HG02943 (cell line): ENCODE data around the gene POLD2.

Experiments used
- ATAC-seq: cut with Tn5 transposase; IDR thresholded peaks from one replicate; pipeline ENCODE4 v1.9.1; 2021; ENCODE audit warnings: mild to moderate bottlenecking, low read depth, moderate library complexity; ENCODE audit not compliant: unreplicated experiment

The POLD2 gene

DNA sequence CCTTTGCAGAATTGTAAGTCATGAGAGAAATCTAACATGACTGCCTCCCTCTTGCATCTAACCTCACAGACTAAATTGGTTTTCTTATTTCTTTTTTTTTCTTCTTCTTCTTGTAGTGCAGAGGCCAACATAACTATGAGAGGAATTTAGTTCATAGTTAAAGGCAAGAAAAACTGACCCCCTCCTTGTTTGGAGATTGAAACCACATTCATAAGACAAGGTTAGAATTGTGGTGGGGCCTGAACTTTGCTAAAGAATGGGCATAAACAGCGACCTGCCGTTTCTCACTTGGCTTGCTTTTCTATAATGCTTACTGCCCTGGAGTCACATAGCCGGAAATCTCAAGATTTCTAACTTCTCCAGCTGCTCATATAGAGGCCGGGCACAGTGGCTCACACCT, 38.6 kb downstream of the POLD2 start:
- ATAC-seq: no peak

DNA sequence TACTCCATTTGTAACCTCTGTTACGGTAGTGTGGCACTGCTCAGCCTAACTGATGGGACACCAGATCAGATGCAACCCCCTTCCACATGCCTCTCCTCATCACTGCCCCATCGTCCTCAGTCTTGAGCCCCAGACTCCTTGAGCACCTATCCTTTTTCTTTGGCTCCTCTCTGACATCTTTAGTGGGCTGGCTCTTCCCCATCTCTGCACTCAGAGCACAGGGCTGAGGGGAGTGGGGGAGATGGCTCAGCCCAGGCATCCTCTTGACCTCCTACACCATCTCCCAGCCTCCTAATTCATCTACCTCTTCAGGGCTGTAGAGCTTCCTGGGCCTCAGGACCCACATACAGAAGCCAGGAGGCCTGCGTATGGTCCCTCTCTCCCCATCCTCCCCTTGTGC, 39.6 kb downstream of the POLD2 start:
- ATAC-seq: no peak

- peak; percentile 85 for ATAC-seq
Measured at GRCh38 chr7:44082541-44083207, 40.7 kb downstream of the POLD2 start.

GRCh38 chr7:44081266-44081748, 42.0 kb downstream of the POLD2 start:
- no peak for ATAC-seq

DNA sequence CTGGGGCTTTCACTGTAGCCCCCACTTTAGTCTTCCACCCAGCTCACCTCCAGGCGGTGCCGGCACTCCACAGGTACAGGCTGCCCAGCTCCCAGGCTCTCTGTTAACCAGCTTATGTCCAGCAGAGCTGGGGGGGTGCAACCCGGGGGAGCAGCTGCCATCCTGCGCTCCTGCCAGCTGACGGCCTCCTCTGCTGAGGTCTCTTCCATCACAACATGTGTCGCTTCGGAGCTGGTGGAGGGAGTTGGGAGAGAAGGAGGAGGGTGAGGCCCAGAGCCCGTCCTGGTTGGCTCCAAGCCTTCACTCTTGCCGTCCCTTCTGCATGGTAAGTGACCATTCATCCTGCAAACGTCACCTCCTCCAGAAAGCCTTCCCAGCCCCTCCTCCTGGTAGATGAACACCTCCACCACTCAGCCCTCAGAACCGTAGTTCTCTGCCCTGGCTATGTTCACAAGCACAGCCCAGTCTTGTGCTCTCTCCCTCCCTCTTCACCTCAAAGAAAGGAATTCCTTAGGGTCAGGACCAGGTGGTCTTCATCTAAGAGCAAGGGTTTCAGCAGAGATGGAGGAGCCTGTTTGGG, 42.6 kb downstream of the POLD2 start:
- no peak for ATAC-seq

GRCh38 chr7:44080118-44080517, 43.2 kb downstream of the POLD2 start:
- no peak for ATAC-seq

GRCh38 chr7:44079331-44080021, 43.9 kb downstream of the POLD2 start:
- ATAC-seq: no peak

- no peak for ATAC-seq
Measured at GRCh38 chr7:44078521-44078920, 44.8 kb downstream of the POLD2 start.

DNA sequence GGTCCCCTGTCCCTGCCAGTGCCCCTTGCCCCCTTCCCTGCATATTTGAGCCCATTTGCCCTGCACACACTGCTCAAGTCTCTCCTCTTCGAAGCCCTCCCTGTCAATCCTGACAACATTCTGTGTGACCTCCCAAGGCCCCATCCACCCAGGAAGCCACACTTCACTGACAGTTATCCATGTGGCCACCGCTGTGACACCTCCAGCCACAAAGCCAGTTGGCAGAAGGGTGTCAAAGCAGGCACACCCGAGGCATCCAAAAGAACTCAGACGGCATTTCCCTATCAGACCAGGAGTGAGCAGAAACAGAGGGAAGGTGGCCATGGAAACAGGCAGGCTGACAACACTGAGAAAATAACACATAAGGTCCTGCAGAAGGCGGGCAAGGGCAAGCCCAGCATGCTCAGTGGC, 45.7 kb downstream of the POLD2 start:
- ATAC-seq: no peak

- ATAC-seq: no peak
Measured at GRCh38 chr7:44077061-44077460, 46.3 kb downstream of the POLD2 start.

GRCh38 chr7:44076101-44076895, 47.0 kb downstream of the POLD2 start:
- ATAC-seq: no peak

- ATAC-seq: no peak
Measured at GRCh38 chr7:44075296-44076075, 47.9 kb downstream of the POLD2 start.

DNA sequence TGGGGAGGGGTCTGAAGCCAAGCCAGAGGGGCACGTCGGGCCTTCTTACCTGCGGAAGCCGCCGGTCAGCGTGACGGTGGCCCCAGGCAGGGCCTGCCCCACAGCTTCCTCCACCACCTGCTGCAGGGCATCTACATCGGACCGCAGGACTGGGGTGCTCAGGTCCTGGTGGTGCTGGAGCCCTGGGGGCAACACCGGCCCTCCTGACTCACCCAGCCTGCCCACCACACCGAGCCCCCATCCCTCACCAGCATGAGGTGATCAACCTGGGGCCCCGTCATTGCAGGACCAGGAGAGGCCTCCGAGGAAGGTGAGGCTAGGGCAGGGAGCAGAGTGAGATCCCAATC, 49.0 kb downstream of the POLD2 start:
- ATAC-seq: no peak

- no peak for ATAC-seq
Measured at GRCh38 chr7:44073664-44074348, 49.5 kb downstream of the POLD2 start.

DNA sequence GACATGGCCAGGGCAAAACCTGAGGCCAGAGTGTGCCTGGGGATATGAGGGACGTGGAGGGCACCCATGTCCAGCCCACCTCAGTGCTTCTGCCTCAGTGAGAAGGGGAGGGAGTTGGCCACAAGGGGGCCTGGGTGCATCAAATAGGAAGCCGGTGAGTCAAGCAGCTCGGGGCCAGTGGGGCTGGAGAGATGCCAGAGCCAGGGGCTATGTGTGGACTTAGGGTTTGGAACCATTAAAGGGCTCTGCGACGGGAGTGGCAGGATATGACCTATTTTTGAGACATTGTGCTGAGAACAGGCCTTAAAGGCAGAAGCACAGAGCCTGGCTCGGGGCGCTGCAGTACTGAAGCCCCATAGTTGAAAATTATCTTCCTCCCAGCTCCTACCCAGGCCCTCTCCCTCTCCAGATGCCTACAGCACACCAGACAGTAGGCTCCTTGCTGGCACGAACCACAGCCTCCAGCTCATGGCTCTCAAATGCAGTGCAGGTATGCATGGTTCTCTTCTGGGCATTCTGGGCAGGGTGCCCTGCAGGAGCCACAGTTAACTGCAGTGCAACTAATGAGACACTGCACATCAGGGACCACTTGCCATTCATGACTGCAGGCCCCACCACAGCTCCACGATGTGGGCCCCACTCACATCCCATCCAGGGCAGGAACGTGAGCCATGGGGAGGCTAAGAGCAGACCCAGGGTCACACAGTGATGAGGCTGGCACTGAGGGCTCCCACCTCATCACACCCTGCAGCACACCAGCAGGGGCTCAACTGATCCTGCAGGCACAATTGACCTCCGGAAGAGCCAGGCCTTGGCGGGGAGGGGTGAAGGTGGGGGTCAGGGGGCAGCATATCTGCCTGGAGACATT, 50.8 kb downstream of the POLD2 start:
- no peak for ATAC-seq

DNA sequence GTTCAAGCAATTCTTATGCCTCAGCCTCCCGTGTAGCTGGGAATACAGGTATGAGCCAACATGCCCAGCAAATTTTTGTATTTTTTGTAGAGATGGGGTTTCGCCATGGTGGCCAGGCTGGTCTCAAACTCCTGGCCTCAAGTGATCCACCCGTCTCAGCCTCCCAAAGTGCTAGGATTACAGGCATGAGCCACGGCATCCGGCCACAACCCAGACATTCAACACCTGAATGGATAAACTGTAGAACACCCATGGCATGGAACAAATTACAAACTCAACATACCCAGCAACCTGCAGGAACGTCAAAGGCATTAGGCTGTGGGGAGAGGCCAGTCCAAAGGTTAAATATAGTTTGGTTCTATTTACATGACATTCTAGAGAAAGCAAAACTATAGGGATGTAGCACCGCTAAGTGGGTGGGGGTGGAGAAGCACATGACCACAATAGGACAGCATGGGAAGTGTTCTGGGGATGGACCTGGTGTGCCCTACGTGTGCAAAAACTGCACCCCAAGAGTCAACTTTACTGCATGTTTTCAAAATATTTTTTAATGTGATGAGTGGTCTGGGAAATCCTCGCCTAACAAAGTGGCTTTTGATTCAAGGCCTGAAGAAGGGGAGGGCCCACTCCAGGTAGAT, 51.5 kb downstream of the POLD2 start:
- ATAC-seq: no peak

- ATAC-seq: no peak
Measured at GRCh38 chr7:44068054-44068453, 55.3 kb downstream of the POLD2 start.
